K562 (cell line): ENCODE data around the gene EPHB4. TPM values are rescaled to one million over a fixed set of nuclear protein-coding genes. Genes with fewer than 3 reads are reported as not detected.

ENCODE experiments used
- ARID1B ChIP-seq: fragments of 450-650 bp; IDR thresholded peaks from 2 replicates; pipeline ENCODE4 v1.6.1; 2016; ENCODE audit warnings: antibody characterized with exemption, mild to moderate bottlenecking, inconsistent platforms
- BRF1 ChIP-seq: IDR thresholded peaks from 3 replicates; pipeline ENCODE4 v1.6.1; 2011; ENCODE audit warnings: borderline replicate concordance, mild to moderate bottlenecking; ENCODE audit not compliant: insufficient read length; ENCODE audit errors: extremely low read depth
- CTCF ChIP-seq, 3 experiments: IDR thresholded peaks in 2 of 3; conservative IDR thresholded peaks in 1 of 3; 2 replicates each; pipeline ENCODE4 v1.5.1; 2011 to 2012; ENCODE audit warnings: low read length in 3 of 3, mild to moderate bottlenecking in 3 of 3, control low read depth in 2 of 3, improper control_type of control experiment in 1 of 3, inconsistent platforms in 1 of 3, low read depth in 1 of 3, mixed read lengths in 1 of 3, moderate library complexity in 1 of 3; ENCODE audit not compliant: insufficient read depth in 2 of 3
- DMBX1 ChIP-seq: fragments of 250-450 bp; sonication (Bioruptor Pico); IDR thresholded peaks from 2 replicates; pipeline ENCODE4 v1.8.0; 2022; ENCODE audit warnings: inconsistent platforms, mild to moderate bottlenecking, moderate library complexity, borderline replicate concordance
- ETS2 ChIP-seq: IDR thresholded peaks from 2 replicates; pipeline ENCODE4 v1.6.1; 2016; ENCODE audit warnings: borderline replicate concordance, missing genetic modification characterization, mild to moderate bottlenecking, moderate library complexity, missing compliant biosample characterization; ENCODE audit not compliant: poor library complexity, severe bottlenecking
- FOXJ3 ChIP-seq: sonication (generic); formaldehyde crosslinking; IDR thresholded peaks from 2 replicates; pipeline ENCODE4 v1.4.0; 2020; ENCODE audit warnings: mild to moderate bottlenecking, missing genetic modification reagents
- FOXO4 ChIP-seq: fragments of 450-650 bp; formaldehyde crosslinking; IDR thresholded peaks from 2 replicates; pipeline ENCODE4 v1.4.0; 2020; ENCODE audit warnings: mild to moderate bottlenecking, moderate library complexity
- GATAD2B ChIP-seq: fragments of 450-650 bp; IDR thresholded peaks from 2 replicates; pipeline ENCODE4 v1.6.1; 2017; ENCODE audit warnings: mild to moderate bottlenecking, borderline replicate concordance
- HMBOX1 ChIP-seq: sonication (generic); IDR thresholded peaks from 2 replicates; pipeline ENCODE4 v1.6.1; 2016
- LCOR ChIP-seq: sonication (generic); formaldehyde crosslinking; IDR thresholded peaks from 2 replicates; pipeline ENCODE4 v1.8.0; 2022; ENCODE audit warnings: mild to moderate bottlenecking, missing genetic modification reagents
- LEF1 ChIP-seq: fragments of 450-650 bp; IDR thresholded peaks from 2 replicates; pipeline ENCODE4 v1.6.1; 2016; ENCODE audit warnings: mild to moderate bottlenecking
- MCM2 ChIP-seq: fragments of 450-650 bp; IDR thresholded peaks from 2 replicates; pipeline ENCODE4 v1.6.1; 2017; ENCODE audit warnings: low read depth, mild to moderate bottlenecking
- MTF1 ChIP-seq: fragments of 250-450 bp; sonication (Bioruptor Pico); IDR thresholded peaks from 2 replicates; pipeline ENCODE4 v1.9.0; 2021; ENCODE audit warnings: moderate library complexity, mild to moderate bottlenecking, inconsistent platforms, borderline replicate concordance
- NR2C1 ChIP-seq, 2 experiments: fragments of 450-650 bp; IDR thresholded peaks; 2 replicates each; pipeline ENCODE4 v1.6.1; 2017; ENCODE audit warnings: mild to moderate bottlenecking in 2 of 2, antibody characterized with exemption in 1 of 2, inconsistent platforms in 1 of 2, missing compliant biosample characterization in 1 of 2, missing genetic modification characterization in 1 of 2
- RBM15 ChIP-seq: fragments of 200-400 bp; formaldehyde crosslinking; IDR thresholded peaks from 2 replicates; pipeline ENCODE4 v1.6.1; 2018; ENCODE audit warnings: mild to moderate bottlenecking, low read length, moderate library complexity; ENCODE audit not compliant: insufficient read depth
- SIRT6 ChIP-seq: IDR thresholded peaks from one replicate; pipeline ENCODE4 v1.6.1; 2012; ENCODE audit warnings: low read depth, mild to moderate bottlenecking, control low read depth, inconsistent platforms, low read length, moderate library complexity
- TSHZ1 ChIP-seq: fragments of 250-450 bp; sonication (Bioruptor Pico); IDR thresholded peaks from 2 replicates; pipeline ENCODE4 v1.4.0; 2020; ENCODE audit warnings: mild to moderate bottlenecking, moderate library complexity
- XRCC4 ChIP-seq: IDR thresholded peaks from one replicate; pipeline ENCODE4 v1.6.1; 2011; ENCODE audit not compliant: insufficient read depth, insufficient read length; ENCODE audit errors: extremely low read depth
- ZNF12 ChIP-seq: sonication (generic); formaldehyde crosslinking; IDR thresholded peaks from 2 replicates; pipeline ENCODE4 v1.4.0; 2020; ENCODE audit warnings: mild to moderate bottlenecking, missing genetic modification reagents
- ZNF24 ChIP-seq: fragments of 450-650 bp; IDR thresholded peaks from 2 replicates; pipeline ENCODE4 v1.6.1; 2016
- ZNF436 ChIP-seq: fragments of 250-450, 450-650 bp; sonication (Bioruptor Pico); formaldehyde crosslinking; IDR thresholded peaks from 2 replicates; pipeline ENCODE4 v1.7.0; 2020; ENCODE audit warnings: mild to moderate bottlenecking
- polyA plus RNA-seq, 8 experiments: library from polyadenylated mRNA; depleted of rRNA in 4 of 8; stranded (reverse) in 5 of 8; unstranded in 3 of 8; fragments of >200 nt; fragmentation: Nextera tagmentation in 2 of 8; fragmentation: Illumina TruSeq in 1 of 8; extraction: Ambion mirVana in 2 of 8; extraction: Trizol in 1 of 8; gene quantifications; 2 replicates each; pipeline versions ENCODE4 v1.2.1 to v1.2.3, GENCODE V29; 2011 to 2014; ENCODE audit warnings: inconsistent platforms in 1 of 8, missing spikeins in 1 of 8
- total RNA-seq, 7 experiments: library from RNA; depleted of rRNA in 6 of 7; stranded (reverse); fragments of >200 nt in 6 of 7; fragmentation: Illumina TruSeq in 2 of 7; extraction: Trizol in 2 of 7; gene quantifications; 2 replicates each; pipeline versions ENCODE4 v1.2.1 to v1.2.3, GENCODE V29; 2011 to 2021; ENCODE audit warnings: low replicate concordance in 1 of 7

The EPHB4 gene
- total and polyA plus RNA-seq, 9 of the 15 experiments (the other 6 are each of a cell fraction or from before 2014, with no cell fraction given), result 1.2 to 82.1 (median 37.9) TPM

GRCh38 chr7:100840470-100841100 lies 13.3 kb upstream of the EPHB4 start (continued):
- no peak for TF ChIP-seq FOXO4
- no peak for TF ChIP-seq XRCC4
- TF ChIP-seq MCM2, result no peak
- TF ChIP-seq LEF1, result peak; percentile 66; the same call in 1 of the 2 replicates
- no peak for TF ChIP-seq ZNF12 (CRISPR knock-in tag)
- TF ChIP-seq HMBOX1, result no peak
- no peak for TF ChIP-seq MTF1 (CRISPR knock-in tag)
- TF ChIP-seq TSHZ1 (CRISPR knock-in tag), result no peak
- no peak for TF ChIP-seq ZNF436 (CRISPR knock-in tag)
- TF ChIP-seq BRF1, result no peak
- TF ChIP-seq ETS2 (tag), result no peak
- no peak for TF ChIP-seq CTCF (IDR thresholded peaks at IDR 0.05 in 2 of 3, conservative IDR thresholded peaks at IDR 0.05 in 1 of 3; ENCODE audit: insufficient read depth in 2 of 3, low read depth in 1 of 3, low read length in 3 of 3)
- TF ChIP-seq DMBX1 (CRISPR knock-in tag), result no peak
- TF ChIP-seq ZNF24, result no peak
- TF ChIP-seq RBM15, result no peak
- TF ChIP-seq NR2C1 (IDR thresholded peaks at IDR 0.05), result 0 out of 2 replicates have a peak, but pooled peaks have one; percentile 15
- no peak for TF ChIP-seq NR2C1 (tag; IDR thresholded peaks at IDR 0.05)
- TF ChIP-seq FOXJ3, result no peak
- no peak for TF ChIP-seq GATAD2B
- peak; percentile 53 for TF ChIP-seq ARID1B
- no peak for TF ChIP-seq LCOR (CRISPR knock-in tag)
- no peak for TF ChIP-seq SIRT6
